Mesendoderm (in vitro differentiated cells): Measurements from ENCODE around the gene ADRA2B.

Source experiments
- DNase-seq: peaks from one replicate; pipeline ENCODE4 v3.0.0; 2013
- H2AK5ac ChIP-seq: 2 replicates; pipeline ENCODE4 v1.6.1; 2013; ENCODE audit warnings: low read length, inconsistent platforms
- H2BK120ac ChIP-seq: 2 replicates; pipeline ENCODE4 v1.6.1; 2013; ENCODE audit warnings: low read depth, mild to moderate bottlenecking, low read length, moderate library complexity, mixed read lengths
- H2BK15ac ChIP-seq: replicated peaks from 2 replicates; pipeline ENCODE4 v1.6.1; 2013; ENCODE audit warnings: low read depth, mild to moderate bottlenecking, moderate library complexity
- H2BK5ac ChIP-seq: 2 replicates; pipeline ENCODE4 v1.6.1; 2013; ENCODE audit warnings: low read length, inconsistent platforms
- H3K18ac ChIP-seq: 2 replicates; pipeline ENCODE4 v1.6.1; 2013; ENCODE audit warnings: mild to moderate bottlenecking, low read length, mixed read lengths
- H3K23ac ChIP-seq: one replicate; pipeline ENCODE4 v1.6.1; 2013; ENCODE audit warnings: low read length
- H3K27ac ChIP-seq: 2 replicates; pipeline ENCODE4 v1.5.1; 2013; ENCODE audit warnings: low read depth, mild to moderate bottlenecking, inconsistent platforms, low read length, moderate library complexity
- H3K27me3 ChIP-seq: 2 replicates; pipeline ENCODE4 v1.6.1; 2013; ENCODE audit warnings: low read length, control low read depth, mild to moderate bottlenecking, inconsistent platforms; ENCODE audit not compliant: insufficient read depth, poor library complexity
- H3K36me3 ChIP-seq: 2 replicates; pipeline ENCODE4 v1.6.1; 2013; ENCODE audit warnings: low read length, inconsistent platforms; ENCODE audit not compliant: control insufficient read depth, insufficient read depth
- H3K4ac ChIP-seq: one replicate; pipeline ENCODE4 v1.6.1; 2013; ENCODE audit warnings: low read depth, mild to moderate bottlenecking, low read length, moderate library complexity
- H3K4me1 ChIP-seq: 2 replicates; pipeline ENCODE4 v1.6.1; 2013; ENCODE audit warnings: low read depth, low read length, inconsistent platforms; ENCODE audit not compliant: control insufficient read depth
- H3K4me2 ChIP-seq: 2 replicates; pipeline ENCODE4 v1.6.1; 2013; ENCODE audit warnings: low read length
- H3K4me3 ChIP-seq: 2 replicates; pipeline ENCODE4 v1.5.1; 2013; ENCODE audit warnings: mild to moderate bottlenecking, low read length
- H3K56ac ChIP-seq: one replicate; pipeline ENCODE4 v1.6.1; 2013; ENCODE audit warnings: low read length
- H3K79me1 ChIP-seq: 2 replicates; pipeline ENCODE4 v1.6.1; 2013; ENCODE audit warnings: low read length, inconsistent platforms
- H3K79me2 ChIP-seq: 2 replicates; pipeline ENCODE4 v1.6.1; 2013; ENCODE audit warnings: mild to moderate bottlenecking, low read length; ENCODE audit not compliant: control insufficient read depth, insufficient read depth
- H3K9ac ChIP-seq: 2 replicates; pipeline ENCODE4 v1.6.1; 2013; ENCODE audit warnings: low read length, inconsistent platforms
- H4K5ac ChIP-seq: one replicate; pipeline ENCODE4 v1.6.1; 2013; ENCODE audit warnings: low read length
- H4K8ac ChIP-seq: one replicate; pipeline ENCODE4 v1.6.1; 2013; ENCODE audit warnings: low read depth, mild to moderate bottlenecking, control low read depth, low read length, moderate library complexity
- WGBS: extraction: QIAGEN DNeasy Blood & Tissue Kit; methylation state at CpG from one replicate; pipeline ENCODE4 v1.1.7; 2013; ENCODE audit warnings: low lambda C conversion rate, missing lambda C conversion rate; ENCODE audit not compliant: insufficient coverage; ENCODE audit errors: extremely low coverage; 5-methylcytosine and 5-hydroxymethylcytosine counted together

Gene ADRA2B

GRCh38 chr2:96122391-96122790 lies 6.0 kb upstream of the ADRA2B start:
- no CpG with 5 or more reads among the region's 5 CpGs for WGBS
- Histone ChIP-seq H3K9ac (no peak overlapping the region), H3K79me2 (no peaks in the 10 kb centered on the region), H3K4ac (no peak overlapping the region), H3K4me1 (no peaks in the 10 kb centered on the region), H3K56ac (no peak overlapping the region), H3K27ac (no peak overlapping the region), H3K4me2 (no peak overlapping the region), H2BK15ac (no peak overlapping the region), H4K5ac (no peak overlapping the region), H4K8ac (no peak overlapping the region), H3K36me3 (no peaks in the 10 kb centered on the region), H2AK5ac (no peak overlapping the region), H2BK5ac (no peak overlapping the region), H3K18ac (no peak overlapping the region), H3K23ac (no peak overlapping the region), H3K4me3 (no peak overlapping the region), H3K27me3 (no peaks in the 10 kb centered on the region), H3K79me1 (no peaks in the 10 kb centered on the region), H2BK120ac (no peak overlapping the region)
- no peak for DNase-seq

GRCh38 chr2:96121414-96121813 lies 5.0 kb upstream of the ADRA2B start:
- no peak overlapping the region for H2BK120ac ChIP-seq
- no peak overlapping the region for H3K9ac ChIP-seq
- H4K5ac ChIP-seq = no peak overlapping the region
- no peak overlapping the region for H3K56ac ChIP-seq
- H3K27me3 ChIP-seq = no peaks in the 10 kb centered on the region
- no CpG with 5 or more reads among the region's 4 CpGs for WGBS
- no peaks in the 10 kb centered on the region for H3K79me2 ChIP-seq
- no peak overlapping the region for H4K8ac ChIP-seq
- no peak overlapping the region for H2BK5ac ChIP-seq
- no peaks in the 10 kb centered on the region for H3K4me1 ChIP-seq
- no peak overlapping the region for H3K23ac ChIP-seq
- no peak overlapping the region for H2BK15ac ChIP-seq
- H3K27ac ChIP-seq = no peak overlapping the region
- no peak for DNase-seq
- H3K4me3 ChIP-seq = no peak overlapping the region
- no peak overlapping the region for H3K4me2 ChIP-seq
- H3K18ac ChIP-seq = no peak overlapping the region
- no peak overlapping the region for H3K4ac ChIP-seq
- H3K79me1 ChIP-seq = no peaks in the 10 kb centered on the region
- no peaks in the 10 kb centered on the region for H3K36me3 ChIP-seq
- no peak overlapping the region for H2AK5ac ChIP-seq

GRCh38 chr2:96120991-96121390 lies 4.6 kb upstream of the ADRA2B start:
- Histone ChIP-seq H3K4me1 (no peaks in the 10 kb centered on the region), H3K18ac (no peak overlapping the region), H2BK120ac (no peak overlapping the region), H4K5ac (no peak overlapping the region), H3K79me1 (no peaks in the 10 kb centered on the region), H4K8ac (no peak overlapping the region), H2AK5ac (no peak overlapping the region), H3K4me3 (no peak overlapping the region), H3K23ac (no peak overlapping the region), H3K27me3 (no peaks in the 10 kb centered on the region), H2BK5ac (no peak overlapping the region), H3K36me3 (no peaks in the 10 kb centered on the region), H3K79me2 (no peaks in the 10 kb centered on the region), H2BK15ac (no peak overlapping the region), H3K27ac (no peak overlapping the region), H3K4ac (no peak overlapping the region), H3K56ac (no peak overlapping the region), H3K9ac (no peak overlapping the region), H3K4me2 (no peak overlapping the region)
- no peak for DNase-seq
- no CpG with 5 or more reads among the region's 7 CpGs for WGBS

GRCh38 chr2:96120091-96120720 lies 3.8 kb upstream of the ADRA2B start:
- no peak for DNase-seq
- Histone ChIP-seq H3K4me1 (no peaks in the 10 kb centered on the region), H2AK5ac (no peak overlapping the region), H3K79me2 (no peaks in the 10 kb centered on the region), H3K36me3 (no peaks in the 10 kb centered on the region), H3K4me2 (no peak overlapping the region), H3K79me1 (no peaks in the 10 kb centered on the region), H4K8ac (no peak overlapping the region), H3K56ac (no peak overlapping the region), H2BK5ac (no peak overlapping the region), H2BK15ac (no peak overlapping the region), H3K4me3 (no peak overlapping the region), H3K9ac (no peak overlapping the region), H3K4ac (no peak overlapping the region), H3K18ac (no peak overlapping the region), H3K27ac (no peak overlapping the region), H3K23ac (no peak overlapping the region), H4K5ac (no peak overlapping the region), H2BK120ac (no peak overlapping the region), H3K27me3 (no peaks in the 10 kb centered on the region)
- no CpG with 5 or more reads among the region's 11 CpGs for WGBS

GRCh38 chr2:96119389-96119751 lies 3.0 kb upstream of the ADRA2B start:
- no peak overlapping the region for H3K4me3 ChIP-seq
- no peaks in the 10 kb centered on the region for H3K79me1 ChIP-seq
- WGBS = no CpG with 5 or more reads among the region's 5 CpGs
- H3K79me2 ChIP-seq = no peaks in the 10 kb centered on the region
- no peak overlapping the region for H3K4me2 ChIP-seq
- DNase-seq = no peak
- H3K56ac ChIP-seq = no peak overlapping the region
- no peak overlapping the region for H3K18ac ChIP-seq
- H4K5ac ChIP-seq = no peak overlapping the region
- H3K27ac ChIP-seq = no peak overlapping the region
- no peak overlapping the region for H3K4ac ChIP-seq
- H2BK5ac ChIP-seq = no peak overlapping the region
- no peak overlapping the region for H2BK120ac ChIP-seq
- H2BK15ac ChIP-seq = no peak overlapping the region
- no peak overlapping the region for H4K8ac ChIP-seq
- no peaks in the 10 kb centered on the region for H3K27me3 ChIP-seq
- H3K23ac ChIP-seq = no peak overlapping the region
- no peak overlapping the region for H3K9ac ChIP-seq
- no peaks in the 10 kb centered on the region for H3K4me1 ChIP-seq
- H3K36me3 ChIP-seq = no peaks in the 10 kb centered on the region
- H2AK5ac ChIP-seq = no peak overlapping the region

GRCh38 chr2:96118698-96119388 lies 2.5 kb upstream of the ADRA2B start:
- Histone ChIP-seq H3K79me2 (no peaks in the 10 kb centered on the region), H3K4ac (no peak overlapping the region), H4K8ac (no peak overlapping the region), H4K5ac (no peak overlapping the region), H3K79me1 (no peaks in the 10 kb centered on the region), H2AK5ac (no peak overlapping the region), H3K4me3 (no peak overlapping the region), H3K23ac (no peak overlapping the region), H2BK5ac (no peak overlapping the region), H2BK15ac (no peak overlapping the region), H3K4me1 (no peaks in the 10 kb centered on the region), H3K4me2 (no peak overlapping the region), H3K56ac (no peak overlapping the region), H3K9ac (no peak overlapping the region), H3K27ac (no peak overlapping the region), H3K36me3 (no peaks in the 10 kb centered on the region), H2BK120ac (no peak overlapping the region), H3K27me3 (no peaks in the 10 kb centered on the region), H3K18ac (no peak overlapping the region)
- DNase-seq = no peak
- no CpG with 5 or more reads among the region's 13 CpGs for WGBS
